ENCODE data around the gene NUP188. TPM values are rescaled to one million over a fixed set of nuclear protein-coding genes. Genes with fewer than 3 reads are reported as not detected.
A peak's percentile ranks its signal among the peaks of the same experiment; 100 is the strongest.

The NUP188 gene
- total and polyA plus RNA-seq, 2 of the 13 experiments (the other 11 are each of a cell fraction or from before 2014, with no cell fraction given) = 28.0 to 38.5 TPM

DNA sequence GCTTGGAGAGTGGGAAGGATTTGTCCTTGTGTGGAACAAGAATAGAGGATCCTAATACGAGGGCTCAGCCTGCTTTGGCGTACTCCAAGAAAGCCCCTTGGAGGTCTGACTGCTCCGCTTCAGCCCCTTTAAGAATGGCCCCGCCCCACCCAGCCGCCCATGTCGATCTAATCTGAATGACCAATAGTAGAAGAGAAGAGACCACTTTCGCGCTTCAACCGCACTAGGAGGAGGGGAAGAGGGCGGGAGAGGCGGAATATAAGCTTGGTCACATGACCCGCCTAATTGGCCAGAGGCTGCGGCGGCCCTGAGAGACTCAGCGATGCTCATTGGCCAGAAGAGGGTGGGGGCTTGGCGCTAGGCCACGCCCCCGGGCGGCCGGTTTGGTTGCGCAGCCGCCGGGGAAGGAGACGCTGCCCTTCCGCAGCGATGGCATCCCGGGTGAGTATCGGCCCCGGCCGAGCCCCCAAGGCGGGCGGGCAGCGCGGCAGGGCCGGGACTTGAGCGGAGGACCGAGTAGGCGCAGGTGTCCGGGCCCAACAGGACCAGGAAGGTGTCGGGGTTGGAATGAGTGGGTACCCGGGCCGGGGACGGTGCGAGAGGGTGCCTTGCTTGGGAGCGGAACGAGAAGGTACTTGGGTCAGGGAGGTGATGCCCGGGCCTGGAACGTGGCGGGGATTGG, 88.9 kb downstream of the NUP188 start, which contains the start of gene MIGA2 (continued):
- no peak for TF ChIP-seq DZIP1 (CRISPR knock-in tag; IDR thresholded peaks at IDR 0.05)
- 0 out of 2 replicates have a peak, but pooled peaks have one; percentile 23 for TF ChIP-seq ZBTB20 (CRISPR knock-in tag; IDR thresholded peaks at IDR 0.05; ENCODE audit: borderline replicate concordance, low read depth)
- peak; percentile 54; the same call in 1 of the 2 replicates for TF ChIP-seq KMT2B (CRISPR knock-in tag; IDR thresholded peaks at IDR 0.05)
- peak; percentile 83; the same call in 1 of the 2 replicates for TF ChIP-seq ZNF556 (CRISPR knock-in tag; IDR thresholded peaks at IDR 0.05; ENCODE audit: borderline replicate concordance)
- TF ChIP-seq MEF2D (CRISPR knock-in tag; IDR thresholded peaks at IDR 0.05) = peak; percentile 61; the same call in 1 of the 2 replicates
- peak; percentile 37; the same call in 1 of the 2 replicates for TF ChIP-seq MYC (CRISPR knock-in tag; IDR thresholded peaks at IDR 0.05; ENCODE audit: borderline replicate concordance)
- peak; percentile 55; the same call in 1 of the 2 replicates for TF ChIP-seq AHR (CRISPR knock-in tag; IDR thresholded peaks at IDR 0.05)
- peak; percentile 13; the same call in 1 of the 2 replicates for TF ChIP-seq ARNT2 (CRISPR knock-in tag; IDR thresholded peaks at IDR 0.05; ENCODE audit: low read depth)
- 0 out of 2 replicates have a peak, but pooled peaks have one; percentile 1 for TF ChIP-seq ARNTL (CRISPR knock-in tag; IDR thresholded peaks at IDR 0.05)
- TF ChIP-seq GTF2F1 (IDR thresholded peaks at IDR 0.05; ENCODE audit: low read length) = peak; percentile 74; the same call in 1 of the 2 replicates
- peak; percentile 73 for TF ChIP-seq KMT2A (CRISPR knock-in tag; IDR thresholded peaks at IDR 0.05)
- TF ChIP-seq, protein P1, sequence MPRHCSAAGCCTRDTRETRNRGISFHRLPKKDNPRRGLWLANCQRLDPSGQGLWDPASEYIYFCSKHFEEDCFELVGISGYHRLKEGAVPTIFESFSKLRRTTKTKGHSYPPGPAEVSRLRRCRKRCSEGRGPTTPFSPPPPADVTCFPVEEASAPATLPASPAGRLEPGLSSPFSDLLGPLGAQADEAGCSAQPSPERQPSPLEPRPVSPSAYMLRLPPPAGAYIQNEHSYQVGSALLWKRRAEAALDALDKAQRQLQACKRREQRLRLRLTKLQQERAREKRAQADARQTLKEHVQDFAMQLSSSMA (CRISPR knock-in tag; IDR thresholded peaks at IDR 0.05) = no peak
- TF ChIP-seq ZFP90 (CRISPR knock-in tag; IDR thresholded peaks at IDR 0.05; ENCODE audit: borderline replicate concordance) = peak; percentile 15; the same call in 1 of the 2 replicates
- TF ChIP-seq NFKBIZ (CRISPR knock-in tag; IDR thresholded peaks at IDR 0.05) = no peak
- peak; percentile 95 for TF ChIP-seq ZNF572 (CRISPR knock-in tag; IDR thresholded peaks at IDR 0.05)
- 0 out of 2 replicates have a peak, but pooled peaks have one; percentile 20 for TF ChIP-seq SETDB1 (CRISPR knock-in tag; IDR thresholded peaks at IDR 0.05; ENCODE audit: borderline replicate concordance)
- TF ChIP-seq ZZZ3 (CRISPR knock-in tag; IDR thresholded peaks at IDR 0.05; ENCODE audit: borderline replicate concordance) = peak; percentile 57; the same call in 1 of the 2 replicates
- TF ChIP-seq ZKSCAN8 (CRISPR knock-in tag; IDR thresholded peaks at IDR 0.05; ENCODE audit: borderline replicate concordance) = no peak
- peak; percentile 41; the same call in 1 of the 2 replicates for TF ChIP-seq MXD4 (CRISPR knock-in tag; IDR thresholded peaks at IDR 0.05)
- TF ChIP-seq MLX (CRISPR knock-in tag; IDR thresholded peaks at IDR 0.05) = peak; percentile 18; the same call in 1 of the 2 replicates
- TF ChIP-seq SOX13 (IDR thresholded peaks at IDR 0.05) = 0 out of 2 replicates have a peak, but pooled peaks have one; percentile 20
- no peak; a peak in 1 of 4 replicates for TF ChIP-seq SOX13 (CRISPR knock-in tag; conservative IDR thresholded peaks at IDR 0.05 in 1 of 2, IDR thresholded peaks at IDR 0.05 in 1 of 2)
- TF ChIP-seq TAF1 (CRISPR knock-in tag; IDR thresholded peaks at IDR 0.05) = peak; percentile 92
- TF ChIP-seq YY1 (IDR thresholded peaks at IDR 0.05; ENCODE audit: insufficient read depth, insufficient replicate concordance, low read depth, low read length) = peak; percentile 44
- TF ChIP-seq ZNF746 (CRISPR knock-in tag; IDR thresholded peaks at IDR 0.05) = no peak
- TF ChIP-seq KDM5A (IDR thresholded peaks at IDR 0.05; ENCODE audit: borderline replicate concordance, low read length) = peak; percentile 64
- TF ChIP-seq ZFP36L2 (CRISPR knock-in tag; IDR thresholded peaks at IDR 0.05) = 0 out of 2 replicates have a peak, but pooled peaks have one; percentile 72

Measured in HepG2 (cell line).